Adrenal gland (tissue), 12 donors: ENCODE data around the gene ABCB11. TPM values are rescaled to one million over a fixed set of nuclear protein-coding genes. Genes with fewer than 3 reads are reported as not detected.

ENCODE experiments used
- DNase-seq, 7 donors: peaks; one replicate each; pipeline ENCODE4 v3.0.0-alpha.2; 2019 to 2020
- H3K27ac ChIP-seq, 5 donors: fragments of 200-600 bp; sonication (generic) in 4 of 5; 1 replicate in 3 of 5; 2 replicates in 2 of 5; pipeline versions ENCODE4 v1.5.1 to v1.8.0; 2016 to 2020; ENCODE audit warnings: mild to moderate bottlenecking in 1 of 5
- H3K27me3 ChIP-seq: fragments of 200-600 bp; 2 replicates; pipeline ENCODE4 v1.8.0; 2021
- H3K36me3 ChIP-seq, 2 donors: fragments of 200-600 bp; replicated peaks in 1 of 2; 1 replicate in 1 of 2; 2 replicates in 1 of 2; pipeline versions ENCODE4 v1.5.1 to v1.8.0; 2018 to 2022
- H3K4me1 ChIP-seq, 2 donors: fragments of 200-600 bp; replicated peaks in 1 of 2; 1 replicate in 1 of 2; 2 replicates in 1 of 2; pipeline versions ENCODE4 v1.5.1 to v1.8.0; 2018 to 2021
- H3K4me3 ChIP-seq, 4 donors: fragments of 200-600 bp; sonication (generic) in 3 of 4; one replicate each; pipeline ENCODE4 v1.5.1; 2016 to 2018
- H3K9me3 ChIP-seq, 3 donors: fragments of 200-600 bp; sonication (generic) in 1 of 3; replicated peaks in 1 of 3; 1 replicate in 2 of 3; 2 replicates in 1 of 3; pipeline versions ENCODE4 v1.5.1 to v1.8.0; 2016 to 2021
- POLR2A ChIP-seq, 2 donors: fragments of 450-650 bp; IDR thresholded peaks; one replicate each; pipeline ENCODE4 v1.6.1; 2017; ENCODE audit warnings: antibody characterized with exemption in 2 of 2, mild to moderate bottlenecking in 2 of 2, moderate library complexity in 1 of 2
- WGBS, 4 donors: extraction: QIAGEN DNeasy Blood & Tissue Kit in 2 of 4; methylation state at CpG; one replicate each; pipeline versions ENCODE4 v1.1.5 to v1.1.7; 2013 to 2017; 5-methylcytosine and 5-hydroxymethylcytosine counted together
- intact Hi-C, 2 donors: fragments of 100-400 bp; cut with DNase I; formaldehyde crosslinking; loops; one replicate each; pipeline versions ENCODE4 v1.14.1 to v1.15.0; 2022 to 2023
- polyA plus RNA-seq, 3 donors: library from polyadenylated mRNA; stranded (reverse); fragments of 200-250 nt in 2 of 3; fragments of 350-450 nt in 1 of 3; fragmentation: Illumina TruSeq in 1 of 3; extraction: RNeasy Lipid Tissue Mini Kit (QIAGEN cat#74804) in 1 of 3; gene quantifications; one replicate each; pipeline ENCODE4 v1.2.3, GENCODE V29; 2013 to 2014
- total RNA-seq, 9 donors: library from RNA; depleted of rRNA in 4 of 9; stranded (reverse); fragments of >200 nt in 4 of 9; fragments of 120-200 nt in 1 of 9; fragmentation: NEBNext Ultra II Directional in 1 of 9; extraction: Animal tissue kit (Norgen Biotek cat#: 25700) in 1 of 9; gene quantifications; one replicate each; pipeline versions ENCODE4 v1.1.0 to v1.2.4, GENCODE V29; 2013 to 2023
- TF ChIP-seq, protein P1 (sequence below), 6 experiments: fragments of 450-650 bp in 4 of 6; fragments of 200-600 bp in 2 of 6; sonication (generic) in 1 of 6; IDR thresholded peaks; 1 replicate in 5 of 6; 2 replicates in 1 of 6; pipeline versions ENCODE4 v1.5.1 to v1.8.0; 2016 to 2021; ENCODE audit warnings: antibody characterized with exemption in 6 of 6, mild to moderate bottlenecking in 2 of 6, moderate library complexity in 1 of 6
- donor health status: healthy with polysubstance abuse.
- donor health status: Bipolar disorder and iron deficiency.
- donor health status: DM: yes; HTN: yes; CAD: no.
- donor health status: DM: no; HTN: no; CAD: no.
- donor health status: DM: no; HTN: no; CAD: no.
- donor health status: DM: yes; HTN: yes; CAD: no.

ABCB11 gene
- total and polyA plus RNA-seq, 12 donors = 0.05 to 1.4 (median 0.31) TPM; not detected in 7

DNA sequence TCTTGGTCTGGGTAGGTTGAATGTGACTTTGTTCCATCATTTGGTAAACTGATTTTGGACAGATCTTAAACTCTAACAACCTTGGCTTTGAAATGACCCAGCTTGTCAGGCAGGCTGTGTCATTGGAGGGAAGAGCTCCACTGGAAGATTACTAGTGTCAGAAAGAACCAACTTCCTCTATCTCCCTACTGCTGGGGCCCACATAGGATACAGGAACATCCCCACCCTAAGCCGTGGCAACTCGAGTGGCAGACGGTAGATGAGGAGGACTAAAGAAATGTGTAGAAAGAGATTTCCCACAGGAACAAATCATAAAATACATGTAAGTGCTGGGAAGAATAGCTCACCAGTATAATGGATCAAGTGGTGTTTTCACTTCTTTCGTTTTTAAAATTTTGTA, 134.3 kb downstream of the ABCB11 start:
- no peak overlapping the region for H3K27ac ChIP-seq
- TF ChIP-seq, protein P1, sequence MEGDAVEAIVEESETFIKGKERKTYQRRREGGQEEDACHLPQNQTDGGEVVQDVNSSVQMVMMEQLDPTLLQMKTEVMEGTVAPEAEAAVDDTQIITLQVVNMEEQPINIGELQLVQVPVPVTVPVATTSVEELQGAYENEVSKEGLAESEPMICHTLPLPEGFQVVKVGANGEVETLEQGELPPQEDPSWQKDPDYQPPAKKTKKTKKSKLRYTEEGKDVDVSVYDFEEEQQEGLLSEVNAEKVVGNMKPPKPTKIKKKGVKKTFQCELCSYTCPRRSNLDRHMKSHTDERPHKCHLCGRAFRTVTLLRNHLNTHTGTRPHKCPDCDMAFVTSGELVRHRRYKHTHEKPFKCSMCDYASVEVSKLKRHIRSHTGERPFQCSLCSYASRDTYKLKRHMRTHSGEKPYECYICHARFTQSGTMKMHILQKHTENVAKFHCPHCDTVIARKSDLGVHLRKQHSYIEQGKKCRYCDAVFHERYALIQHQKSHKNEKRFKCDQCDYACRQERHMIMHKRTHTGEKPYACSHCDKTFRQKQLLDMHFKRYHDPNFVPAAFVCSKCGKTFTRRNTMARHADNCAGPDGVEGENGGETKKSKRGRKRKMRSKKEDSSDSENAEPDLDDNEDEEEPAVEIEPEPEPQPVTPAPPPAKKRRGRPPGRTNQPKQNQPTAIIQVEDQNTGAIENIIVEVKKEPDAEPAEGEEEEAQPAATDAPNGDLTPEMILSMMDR (IDR thresholded peaks at IDR 0.05) = no peak
- DNase-seq = no peak
- H3K9me3 ChIP-seq = no peaks in the 10 kb centered on the region
- H3K36me3 ChIP-seq = no peaks in the 10 kb centered on the region
- no peaks in the 10 kb centered on the region for H3K27me3 ChIP-seq
- 54 to 67% (median 59%) methylated on average over 4 of the region's 4 CpGs for WGBS, 4 donors
- intact Hi-C loops = no loop called here
- H3K4me1 ChIP-seq = no peaks in the 10 kb centered on the region
- H3K4me3 ChIP-seq = no peak overlapping the region

DNA sequence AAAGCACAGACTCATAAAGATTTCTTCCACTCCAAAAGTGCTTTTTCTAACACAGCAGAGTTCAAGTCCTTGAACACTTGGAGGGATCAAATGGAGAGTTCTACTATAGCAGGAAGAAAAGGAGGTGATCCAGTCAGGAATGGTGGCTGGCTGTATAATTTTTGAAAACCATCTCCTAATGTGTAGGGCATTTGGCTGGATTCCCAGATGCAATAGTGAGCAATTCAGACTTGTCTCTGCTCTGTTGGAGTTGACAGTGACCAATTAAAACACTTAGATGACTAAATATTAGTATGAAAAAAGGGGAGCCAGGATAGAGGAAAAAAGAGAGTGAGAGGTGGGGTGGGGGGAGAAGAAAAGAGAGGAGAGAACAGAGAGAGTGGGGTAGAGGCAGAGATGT, 135.4 kb downstream of the ABCB11 start:
- Histone ChIP-seq H3K36me3 (no peaks in the 10 kb centered on the region), H3K27ac (no peak overlapping the region), H3K9me3 (no peaks in the 10 kb centered on the region), H3K4me1 (no peaks in the 10 kb centered on the region), H3K27me3 (no peaks in the 10 kb centered on the region), H3K4me3 (no peak overlapping the region)
- DNase-seq = no peak
- intact Hi-C loops = no loop called here
- TF ChIP-seq, protein P1 (IDR thresholded peaks at IDR 0.05) = no peak
- TF ChIP-seq POLR2A (IDR thresholded peaks at IDR 0.05) = no peak

DNA sequence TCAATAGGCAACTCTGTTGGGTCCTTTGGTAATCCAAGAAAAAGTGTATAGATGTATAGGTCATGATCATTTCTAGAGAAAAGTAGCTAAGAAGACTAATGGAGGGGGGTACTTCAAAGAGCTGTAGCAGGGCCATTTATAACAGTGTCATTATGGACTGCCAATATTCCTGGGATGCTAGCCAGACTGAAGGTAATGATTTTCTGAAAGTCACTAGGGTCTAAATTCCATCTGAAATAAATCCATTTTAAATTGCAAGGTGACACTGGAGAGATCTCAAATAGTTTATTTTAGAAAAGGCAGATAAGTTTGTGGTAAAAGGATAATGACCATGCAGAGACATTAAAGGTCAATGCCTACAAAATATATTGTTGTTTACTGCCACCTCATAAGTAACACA, 136.4 kb downstream of the ABCB11 start:
- H3K27me3 ChIP-seq = no peaks in the 10 kb centered on the region
- peaks cover 0 to 5% of the 10 kb centered on the region in 2 donors for H3K4me1 ChIP-seq
- H3K4me3 ChIP-seq = no peak overlapping the region
- H3K27ac ChIP-seq = no peak overlapping the region
- TF ChIP-seq, protein P1 (IDR thresholded peaks at IDR 0.05) = no peak
- no peak for TF ChIP-seq POLR2A (IDR thresholded peaks at IDR 0.05)
- DNase-seq = no peak
- no peaks in the 10 kb centered on the region for H3K9me3 ChIP-seq
- intact Hi-C loops = no loop called here
- no peaks in the 10 kb centered on the region for H3K36me3 ChIP-seq

DNA sequence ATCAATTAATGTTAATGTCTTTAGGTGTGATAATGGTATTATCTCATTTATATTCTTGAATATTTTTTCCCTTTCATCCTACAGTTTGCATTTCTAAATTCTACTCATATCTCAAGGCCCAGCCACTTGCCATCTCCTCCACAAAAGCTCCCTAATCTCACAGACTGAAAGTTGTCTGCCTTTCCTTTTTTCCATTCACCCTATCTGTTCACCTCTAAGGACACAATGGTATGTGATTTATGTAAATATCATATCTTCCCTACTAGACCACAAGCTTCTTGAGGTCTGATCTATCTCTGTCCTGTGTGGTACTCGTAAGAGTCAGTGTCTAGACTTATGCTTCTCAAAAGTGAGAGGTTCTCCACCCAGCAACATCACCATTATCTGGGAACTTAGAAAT, 137.0 kb downstream of the ABCB11 start:
- Histone ChIP-seq H3K36me3 (no peaks in the 10 kb centered on the region), H3K4me1 (peaks cover 0 to 6% of the 10 kb centered on the region in 2 donors), H3K27ac (no peak overlapping the region), H3K9me3 (no peaks in the 10 kb centered on the region), H3K4me3 (no peak overlapping the region), H3K27me3 (no peaks in the 10 kb centered on the region)
- 82 to 96% (median 94%) methylated on average over 1 of the region's 1 CpG for WGBS, 4 donors
- no peak for TF ChIP-seq POLR2A (IDR thresholded peaks at IDR 0.05)
- intact Hi-C loops = no loop called here
- DNase-seq = no peak

DNA sequence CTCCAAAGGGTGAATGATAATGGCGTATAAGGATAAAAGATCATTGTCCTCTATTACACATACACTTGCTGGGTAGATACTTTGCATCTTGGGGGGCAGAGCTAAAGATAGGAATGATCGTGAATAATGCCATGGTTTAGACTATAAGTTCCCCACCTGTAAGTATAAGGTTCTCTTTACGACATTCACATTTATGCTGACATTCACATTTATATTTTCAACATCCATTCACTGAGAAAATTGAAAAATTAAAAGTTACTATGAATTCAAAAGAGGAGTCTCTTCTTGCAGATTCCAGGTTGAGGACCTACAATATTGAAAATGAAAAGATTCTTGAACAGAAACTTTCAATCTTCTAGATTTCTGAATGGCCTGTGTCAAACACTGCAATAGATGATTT, 138.8 kb downstream of the ABCB11 start:
- 62 to 89% (median 80%) methylated on average over 3 of the region's 3 CpGs for WGBS, 4 donors
- Histone ChIP-seq H3K4me1 (peaks cover 0 to 6% of the 10 kb centered on the region in 2 donors), H3K27me3 (no peaks in the 10 kb centered on the region), H3K9me3 (no peaks in the 10 kb centered on the region), H3K4me3 (no peak overlapping the region), H3K27ac (no peak overlapping the region), H3K36me3 (no peaks in the 10 kb centered on the region)
- no peak for TF ChIP-seq POLR2A (IDR thresholded peaks at IDR 0.05)
- TF ChIP-seq, protein P1 (IDR thresholded peaks at IDR 0.05) = no peak
- intact Hi-C loops = no loop called here
- no peak for DNase-seq
